ENCODE data around the gene SMYD3. TPM values are rescaled to one million over a fixed set of nuclear protein-coding genes. Genes with fewer than 3 reads are reported as not detected.

SMYD3 gene
- total and polyA plus RNA-seq, 5 donors: 6.8 to 11.6 (median 9.9) TPM

GRCh38 chr1:246092136-246092535 lies 414.9 kb downstream of the SMYD3 start:
- WGBS: 92% methylated on average over 4 of the region's 4 CpGs

GRCh38 chr1:246091477-246091876 lies 415.6 kb downstream of the SMYD3 start:
- Histone ChIP-seq H3K27me3 (ENCODE audit: control insufficient read depth, insufficient read depth) (no peaks in the 10 kb centered on the region), H3K4me3 (ENCODE audit: low read length) (no peak overlapping the region), H3K9me3 (ENCODE audit: control insufficient read depth, low read length) (no peaks in the 10 kb centered on the region), H3K27ac (ENCODE audit: low read length) (no peak overlapping the region), H3K4me1 (ENCODE audit: control insufficient read depth, insufficient read depth, low read length) (no peaks in the 10 kb centered on the region)
- intact Hi-C loops (cut with DNase I): no loop called here
- no peak for DNase-seq
- WGBS: 85% methylated on average over 4 of the region's 4 CpGs
- no peak for ATAC-seq

More at GRCh38 chr1:246092136-246092535, 414.9 kb downstream of the SMYD3 start:
- ATAC-seq (no peak), DNase-seq (no peak)
- intact Hi-C loops (cut with DNase I): no loop called here
- no peaks in the 10 kb centered on the region for H3K9me3 ChIP-seq (ENCODE audit: control insufficient read depth, low read length)
- no peaks in the 10 kb centered on the region for H3K4me1 ChIP-seq (ENCODE audit: control insufficient read depth, insufficient read depth, low read length)
- H3K27ac ChIP-seq (ENCODE audit: low read length): no peak overlapping the region
- H3K27me3 ChIP-seq (ENCODE audit: control insufficient read depth, insufficient read depth): no peaks in the 10 kb centered on the region
- no peak overlapping the region for H3K4me3 ChIP-seq (ENCODE audit: low read length)

GRCh38 chr1:246086191-246086590 lies 420.9 kb downstream of the SMYD3 start:
- no peaks in the 10 kb centered on the region for H3K4me1 ChIP-seq (ENCODE audit: control insufficient read depth, insufficient read depth, low read length)
- H3K9me3 ChIP-seq (ENCODE audit: control insufficient read depth, low read length): peaks cover 2% of the 10 kb centered on the region
- intact Hi-C loops (cut with DNase I): no loop called here
- ATAC-seq (no peak), DNase-seq (no peak)
- no peaks in the 10 kb centered on the region for H3K27me3 ChIP-seq (ENCODE audit: control insufficient read depth, insufficient read depth)
- no peak overlapping the region for H3K4me3 ChIP-seq (ENCODE audit: low read length)
- H3K27ac ChIP-seq (ENCODE audit: low read length): no peak overlapping the region
- 97% methylated on average over 5 of the region's 5 CpGs for WGBS

GRCh38 chr1:246083416-246083815 lies 423.7 kb downstream of the SMYD3 start:
- Histone ChIP-seq H3K4me3 (ENCODE audit: low read length) (no peak overlapping the region), H3K9me3 (ENCODE audit: control insufficient read depth, low read length) (peaks cover 2% of the 10 kb centered on the region), H3K4me1 (ENCODE audit: control insufficient read depth, insufficient read depth, low read length) (no peaks in the 10 kb centered on the region), H3K27ac (ENCODE audit: low read length) (no peak overlapping the region), H3K27me3 (ENCODE audit: control insufficient read depth, insufficient read depth) (no peaks in the 10 kb centered on the region)
- ATAC-seq (no peak), DNase-seq (no peak)
- WGBS: 89% methylated on average over 9 of the region's 9 CpGs
- intact Hi-C loops (cut with DNase I): no loop called here

GRCh38 chr1:246081856-246082668 lies 425.0 kb downstream of the SMYD3 start:
- H3K27me3 ChIP-seq (ENCODE audit: control insufficient read depth, insufficient read depth): no peaks in the 10 kb centered on the region
- H3K9me3 ChIP-seq (ENCODE audit: control insufficient read depth, low read length): peaks cover 2% of the 10 kb centered on the region
- ATAC-seq (no peak), DNase-seq (no peak)
- H3K4me3 ChIP-seq (ENCODE audit: low read length): no peak overlapping the region
- H3K4me1 ChIP-seq (ENCODE audit: control insufficient read depth, insufficient read depth, low read length): no peaks in the 10 kb centered on the region
- intact Hi-C loops (cut with DNase I): no loop called here
- 93% methylated on average over 13 of the region's 13 CpGs for WGBS
- no peak overlapping the region for H3K27ac ChIP-seq (ENCODE audit: low read length)

GRCh38 chr1:246081138-246081702 lies 425.9 kb downstream of the SMYD3 start:
- WGBS: 92% methylated on average over 4 of the region's 4 CpGs
- H3K27ac ChIP-seq (ENCODE audit: low read length): no peak overlapping the region
- H3K9me3 ChIP-seq (ENCODE audit: control insufficient read depth, low read length): peaks cover 2% of the 10 kb centered on the region
- ATAC-seq (no peak), DNase-seq (no peak)
- H3K4me1 ChIP-seq (ENCODE audit: control insufficient read depth, insufficient read depth, low read length): no peaks in the 10 kb centered on the region
- no peak overlapping the region for H3K4me3 ChIP-seq (ENCODE audit: low read length)
- intact Hi-C loops (cut with DNase I): no loop called here
- no peaks in the 10 kb centered on the region for H3K27me3 ChIP-seq (ENCODE audit: control insufficient read depth, insufficient read depth)

GRCh38 chr1:246080031-246080430 lies 427.0 kb downstream of the SMYD3 start:
- Histone ChIP-seq H3K9me3 (ENCODE audit: control insufficient read depth, low read length) (peaks cover 2% of the 10 kb centered on the region), H3K27me3 (ENCODE audit: control insufficient read depth, insufficient read depth) (no peaks in the 10 kb centered on the region), H3K4me3 (ENCODE audit: low read length) (no peak overlapping the region), H3K4me1 (ENCODE audit: control insufficient read depth, insufficient read depth, low read length) (no peaks in the 10 kb centered on the region), H3K27ac (ENCODE audit: low read length) (no peak overlapping the region)
- ATAC-seq (no peak), DNase-seq (no peak)
- 95% methylated on average over 9 of the region's 9 CpGs for WGBS
- intact Hi-C loops (cut with DNase I): no loop called here

GRCh38 chr1:246078888-246079252 lies 428.2 kb downstream of the SMYD3 start:
- H3K4me1 ChIP-seq (ENCODE audit: control insufficient read depth, insufficient read depth, low read length): no peaks in the 10 kb centered on the region
- intact Hi-C loops (cut with DNase I): no loop called here

GRCh38 chr1:246078126-246078887 lies 428.8 kb downstream of the SMYD3 start:
- 89% methylated on average over 9 of the region's 9 CpGs for WGBS
- intact Hi-C loops (cut with DNase I): no loop called here
- no peak overlapping the region for H3K27ac ChIP-seq (ENCODE audit: low read length)
- DNase-seq (no peak), ATAC-seq (no peak)
- peaks cover 2% of the 10 kb centered on the region for H3K9me3 ChIP-seq (ENCODE audit: control insufficient read depth, low read length)
- H3K4me3 ChIP-seq (ENCODE audit: low read length): no peak overlapping the region
- H3K4me1 ChIP-seq (ENCODE audit: control insufficient read depth, insufficient read depth, low read length): no peaks in the 10 kb centered on the region
- H3K27me3 ChIP-seq (ENCODE audit: control insufficient read depth, insufficient read depth): no peaks in the 10 kb centered on the region

More at GRCh38 chr1:246078888-246079252, 428.2 kb downstream of the SMYD3 start:
- Histone ChIP-seq H3K27me3 (ENCODE audit: control insufficient read depth, insufficient read depth) (no peaks in the 10 kb centered on the region), H3K27ac (ENCODE audit: low read length) (no peak overlapping the region), H3K9me3 (ENCODE audit: control insufficient read depth, low read length) (peaks cover 2% of the 10 kb centered on the region), H3K4me3 (ENCODE audit: low read length) (no peak overlapping the region)
- DNase-seq (no peak), ATAC-seq (no peak)
- 97% methylated on average over 1 of the region's 1 CpG for WGBS

- 31% methylated on average over 1 of the region's 1 CpG for WGBS
- H3K27me3 ChIP-seq (ENCODE audit: control insufficient read depth, insufficient read depth): no peaks in the 10 kb centered on the region
- no peak overlapping the region for H3K27ac ChIP-seq (ENCODE audit: low read length)
- DNase-seq: no peak
- ATAC-seq: no peak
- peaks cover 2% of the 10 kb centered on the region for H3K9me3 ChIP-seq (ENCODE audit: control insufficient read depth, low read length)
- no peak overlapping the region for H3K4me3 ChIP-seq (ENCODE audit: low read length)
- no peaks in the 10 kb centered on the region for H3K4me1 ChIP-seq (ENCODE audit: control insufficient read depth, insufficient read depth, low read length)
- intact Hi-C loops (cut with DNase I): no loop called here
Measured at GRCh38 chr1:246077476-246077875, 429.6 kb downstream of the SMYD3 start.

GRCh38 chr1:246074421-246074820 lies 432.7 kb downstream of the SMYD3 start:
- intact Hi-C loops (cut with DNase I): no loop called here
- H3K4me1 ChIP-seq (ENCODE audit: control insufficient read depth, insufficient read depth, low read length): no peaks in the 10 kb centered on the region
- H3K27me3 ChIP-seq (ENCODE audit: control insufficient read depth, insufficient read depth): no peaks in the 10 kb centered on the region
- H3K27ac ChIP-seq (ENCODE audit: low read length): no peak overlapping the region
- no peak overlapping the region for H3K4me3 ChIP-seq (ENCODE audit: low read length)
- H3K9me3 ChIP-seq (ENCODE audit: control insufficient read depth, low read length): no peaks in the 10 kb centered on the region
- ATAC-seq (no peak), DNase-seq (no peak)
- WGBS: 89% methylated on average over 2 of the region's 2 CpGs
